Measurements from ENCODE around the gene CAMTA1.
A peak's percentile ranks its signal among the peaks of the same experiment; 100 is the strongest.
"Not testable (repeated sequence)": the region's sequence is repeated elsewhere in the genome, so short reads cannot be mapped to it uniquely, and the experiment has no call there.

The CAMTA1 gene

DNA sequence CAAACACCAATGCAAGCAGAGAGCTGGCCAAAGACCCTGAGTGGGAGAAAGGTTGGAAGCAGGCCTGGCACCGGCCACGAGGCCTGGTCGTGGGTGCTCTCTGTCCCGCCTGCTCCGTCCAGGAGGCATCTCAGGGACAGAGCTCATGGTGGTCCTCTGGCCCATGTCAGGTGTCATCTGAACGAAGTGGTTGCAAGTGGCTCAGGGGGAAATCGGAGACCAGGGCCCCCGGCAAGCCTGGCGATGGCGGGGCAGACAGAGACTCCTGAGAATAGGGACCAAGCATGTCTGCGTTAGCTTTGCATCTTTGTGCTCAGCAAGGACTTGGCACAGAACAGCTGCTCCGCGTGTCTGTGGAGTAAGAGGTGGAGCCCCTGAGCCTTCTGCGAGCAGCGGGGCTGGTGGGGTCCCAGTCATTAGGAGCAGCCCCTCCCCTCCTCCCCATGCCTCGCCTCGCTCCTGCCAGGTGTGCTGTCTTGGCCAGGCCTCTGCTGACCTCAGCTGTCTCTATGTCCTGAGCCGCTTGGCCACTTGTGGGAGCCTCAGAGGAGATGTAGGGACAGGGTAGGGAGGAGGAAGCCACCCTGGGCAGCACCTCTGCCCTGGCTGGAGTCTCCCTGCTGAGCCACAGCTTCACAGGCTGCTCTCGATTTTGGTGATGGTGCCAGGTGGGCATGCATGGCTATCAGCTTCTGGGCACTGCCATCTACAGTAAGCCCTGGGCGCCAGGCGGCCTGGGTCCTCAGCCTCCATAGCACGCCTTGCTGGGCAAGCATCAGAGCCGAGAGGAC lies 622.9 kb downstream of the CAMTA1 start:
- DNase-seq (ENCODE audit: low spot score) = peak; percentile 15

DNA sequence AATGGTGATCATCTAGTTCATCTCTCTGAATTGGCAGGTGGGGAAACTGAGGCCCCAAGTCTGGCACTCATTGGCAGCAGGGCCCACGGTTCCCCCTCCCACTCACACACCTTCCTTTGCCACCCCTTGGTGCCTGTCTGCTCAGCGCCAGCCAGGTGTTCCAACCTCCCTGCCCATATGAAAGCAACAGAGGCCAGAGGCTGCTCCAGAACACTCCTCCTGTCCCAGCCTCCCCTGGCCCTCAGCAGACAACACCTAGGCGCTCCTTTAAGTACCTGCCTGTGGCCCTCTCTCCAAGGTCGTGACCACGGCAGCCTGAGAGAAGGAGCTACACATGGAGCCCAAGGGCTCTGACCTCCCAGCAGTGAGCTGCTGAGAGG lies 623.5 kb downstream of the CAMTA1 start:
- no peak for DNase-seq (ENCODE audit: low spot score)

DNA sequence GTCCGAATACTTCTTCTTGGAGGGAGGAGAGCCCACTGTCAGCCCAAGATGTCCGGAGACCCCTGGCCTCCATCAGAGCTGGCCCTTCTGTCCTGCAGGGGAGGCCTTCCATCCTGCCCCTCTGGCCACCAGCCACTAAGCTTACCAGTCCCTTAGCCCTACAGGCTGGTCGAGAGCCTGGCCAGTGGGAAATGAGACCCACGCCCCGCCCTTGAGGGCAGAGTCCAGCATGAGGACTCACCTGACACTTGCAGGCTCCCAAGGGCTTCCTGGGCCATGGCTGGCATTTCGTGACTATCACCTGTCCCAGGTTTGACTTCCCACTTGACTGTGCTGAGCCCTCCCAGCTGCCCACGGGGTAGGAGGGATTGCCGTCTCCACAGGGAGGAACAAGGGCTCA lies 624.0 kb downstream of the CAMTA1 start:
- DNase-seq (ENCODE audit: low spot score) = peak; percentile 4

GRCh38 chr1:7410156-7410555 lies 624.9 kb downstream of the CAMTA1 start:
- peak; percentile 4 for DNase-seq (ENCODE audit: low spot score)

- DNase-seq (ENCODE audit: low spot score) = not testable (repeated sequence)
These were observed 632.4 kb downstream of the CAMTA1 start for GRCh38 chr1:7417618-7418017.

GRCh38 chr1:7418442-7419080 lies 633.3 kb downstream of the CAMTA1 start:
- DNase-seq (ENCODE audit: low spot score) = peak; percentile 3

GRCh38 chr1:7420098-7420445 lies 634.8 kb downstream of the CAMTA1 start:
- no peak for DNase-seq (ENCODE audit: low spot score)

GRCh38 chr1:7420470-7421100 lies 635.3 kb downstream of the CAMTA1 start:
- no peak for DNase-seq (ENCODE audit: low spot score)

GRCh38 chr1:7421471-7422075 lies 636.3 kb downstream of the CAMTA1 start:
- no peak for DNase-seq (ENCODE audit: low spot score)

DNA sequence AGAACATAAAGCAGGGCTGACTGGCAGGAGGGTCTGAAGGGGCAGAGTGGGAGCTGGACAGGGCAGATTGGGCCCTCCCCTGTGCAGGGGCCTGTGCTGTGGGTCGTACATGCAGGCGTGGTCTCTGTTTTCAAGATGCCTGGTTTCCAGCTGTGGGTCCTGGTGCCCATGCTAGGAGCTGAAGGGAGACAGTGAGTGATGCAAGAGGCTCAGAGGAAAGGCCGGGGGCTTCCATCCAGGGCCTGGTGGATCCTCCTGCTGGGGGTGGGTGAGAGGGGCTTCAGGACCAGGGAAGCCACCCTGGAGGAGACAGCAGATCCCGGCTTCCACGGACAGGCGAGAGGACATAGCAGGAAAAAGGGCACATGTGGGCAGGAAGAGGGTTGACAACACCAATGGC lies 636.8 kb downstream of the CAMTA1 start:
- no peak for DNase-seq (ENCODE audit: low spot score)

- no peak for DNase-seq (ENCODE audit: low spot score)
These were observed 637.3 kb downstream of the CAMTA1 start for GRCh38 chr1:7422561-7422960.

DNA sequence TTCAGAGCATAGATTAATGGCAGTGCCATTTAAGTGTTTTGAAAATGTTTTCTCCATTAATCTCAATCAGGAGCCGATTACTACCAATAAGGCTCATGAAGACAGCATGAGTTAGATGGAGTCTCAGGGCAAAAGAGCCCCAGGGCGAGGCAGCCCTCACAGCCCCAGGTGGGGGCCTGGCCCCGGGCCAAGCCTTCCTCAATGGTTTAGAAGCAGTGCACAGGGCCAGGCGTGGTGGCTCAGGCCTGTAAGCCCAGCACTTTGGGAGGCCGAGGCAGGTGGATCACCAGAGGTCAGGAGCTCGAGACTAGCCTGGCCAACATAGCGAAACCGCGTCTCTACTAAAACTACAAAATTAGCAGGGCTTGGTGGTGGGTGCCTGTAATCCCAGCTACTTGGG lies 637.7 kb downstream of the CAMTA1 start:
- no peak for DNase-seq (ENCODE audit: low spot score)

DNA sequence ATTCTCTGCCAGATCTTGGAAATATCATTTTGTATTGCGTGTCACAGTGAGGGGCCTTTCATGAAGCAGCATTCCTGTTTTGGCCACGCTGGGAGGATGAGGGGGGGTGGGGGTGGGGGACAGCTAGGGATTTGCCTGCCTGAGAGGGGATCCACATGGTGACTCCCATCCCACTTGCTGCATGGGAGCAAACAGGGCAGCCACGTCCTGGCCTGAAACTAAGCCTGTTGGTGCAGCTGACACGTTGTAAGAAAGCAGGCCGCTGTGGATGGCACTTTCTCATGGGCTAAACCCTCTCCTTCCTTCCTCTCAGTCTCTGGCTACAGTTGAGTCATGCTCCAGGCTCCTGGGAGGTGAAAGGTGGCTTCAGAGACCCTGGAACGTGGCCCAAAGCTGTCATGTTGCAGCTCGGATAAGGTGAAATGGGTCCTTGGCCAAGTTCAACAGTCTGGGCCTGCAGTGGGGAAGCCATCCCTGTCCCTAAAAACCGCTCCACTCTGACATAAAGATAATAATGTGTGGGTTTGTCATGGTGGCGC lies 639.2 kb downstream of the CAMTA1 start:
- DNase-seq (ENCODE audit: low spot score) = no peak

GRCh38 chr1:7425229-7425628 lies 640.0 kb downstream of the CAMTA1 start:
- DNase-seq (ENCODE audit: low spot score) = no peak

DNA sequence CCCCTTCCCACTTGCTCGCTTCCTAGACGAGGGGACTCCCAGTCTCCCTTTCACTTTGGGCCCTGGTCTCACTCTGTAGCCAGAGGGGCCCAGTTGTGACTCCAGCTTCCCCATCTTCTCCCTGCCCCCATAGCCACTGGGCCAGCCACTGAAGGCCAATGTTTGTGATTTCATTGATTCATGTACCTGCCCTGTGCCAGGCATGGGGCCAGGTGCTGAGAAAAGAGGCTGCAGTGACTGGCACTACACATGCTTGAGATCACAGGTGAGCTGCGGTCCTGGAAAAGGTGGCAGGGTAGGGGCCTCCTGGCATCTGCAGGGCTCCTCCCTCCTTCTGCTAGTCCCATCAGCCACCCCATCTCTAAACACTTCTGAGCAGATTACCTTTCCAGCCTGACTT lies 640.5 kb downstream of the CAMTA1 start:
- no peak for DNase-seq (ENCODE audit: low spot score)

- DNase-seq (ENCODE audit: low spot score) = no peak
These were observed 641.7 kb downstream of the CAMTA1 start for GRCh38 chr1:7426780-7427604.

DNA sequence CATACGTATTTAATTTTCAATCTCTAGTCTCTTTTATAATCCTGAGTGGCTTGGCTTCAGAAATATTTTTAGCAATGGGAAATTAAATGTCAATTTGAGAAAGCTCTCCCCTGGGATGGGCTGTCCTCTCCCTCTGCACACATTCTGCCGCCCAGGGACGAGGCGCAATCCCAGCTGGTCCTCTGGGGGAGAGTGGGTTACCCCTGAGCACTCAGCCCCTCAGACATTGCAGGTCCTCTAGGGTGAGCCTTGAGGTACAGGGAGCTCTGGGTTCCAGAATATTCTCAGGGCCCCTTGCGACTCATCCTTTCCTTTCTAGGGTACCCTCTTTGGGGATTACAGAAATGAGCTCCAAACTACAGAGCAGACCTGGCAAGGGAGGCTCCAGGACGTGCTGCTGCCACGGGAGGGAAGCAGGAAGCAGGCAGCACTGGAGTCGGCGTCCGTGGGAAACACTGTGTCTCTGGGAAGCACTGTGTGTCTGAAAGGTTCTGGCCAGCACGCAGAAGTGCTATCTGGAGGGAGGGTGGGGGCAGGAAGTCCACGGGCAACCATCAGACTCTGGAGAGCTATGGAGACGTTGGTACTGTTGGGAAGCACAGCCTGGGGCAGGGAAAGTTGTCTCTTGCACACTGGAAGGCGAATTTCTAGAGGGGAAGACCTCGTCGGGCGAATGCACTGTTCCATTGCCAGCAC lies 642.5 kb downstream of the CAMTA1 start:
- no peak for DNase-seq (ENCODE audit: low spot score)

DNA sequence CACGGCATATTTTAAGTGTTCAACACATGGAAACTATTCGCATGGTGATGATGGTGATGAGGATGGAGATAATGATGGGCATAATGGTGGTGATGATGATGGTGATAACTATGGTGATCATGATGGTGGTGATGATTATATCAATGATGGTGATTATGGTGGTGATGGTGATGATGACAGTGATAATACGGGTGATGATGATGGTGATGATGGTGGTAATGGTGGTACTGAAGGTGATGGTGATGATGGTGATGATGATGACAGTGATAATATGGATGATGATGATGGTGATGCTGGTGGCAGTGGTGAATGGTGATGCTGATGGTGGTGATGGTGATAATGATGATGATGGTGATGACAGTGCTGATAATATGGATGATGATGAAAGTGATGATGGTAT lies 644.0 kb downstream of the CAMTA1 start:
- no peak for DNase-seq (ENCODE audit: low spot score)

DNA sequence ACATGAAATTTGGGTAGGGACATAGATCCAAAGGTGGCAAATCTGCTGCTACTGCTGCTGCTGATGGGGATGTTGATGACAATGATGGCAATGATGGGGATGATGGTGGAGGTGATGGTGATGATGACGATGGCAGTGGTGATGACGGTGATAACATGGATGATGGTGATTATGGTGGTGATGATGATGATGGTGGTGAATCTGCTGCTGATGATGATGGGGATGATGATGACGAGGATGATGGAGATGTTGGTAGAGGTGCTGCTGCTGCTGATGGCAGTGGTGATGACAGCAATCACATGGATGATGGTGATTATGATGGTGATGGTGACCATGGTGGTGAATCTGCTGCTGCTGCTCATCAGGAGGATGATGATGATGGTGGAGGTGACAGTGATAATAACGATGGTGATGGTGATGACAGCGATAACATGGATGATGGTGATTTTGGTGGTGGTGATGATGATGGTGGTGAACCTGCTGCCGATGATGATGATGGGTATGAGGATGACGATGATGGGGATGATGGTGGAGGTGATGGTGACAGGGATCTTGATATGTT lies 644.9 kb downstream of the CAMTA1 start:
- no peak for DNase-seq (ENCODE audit: low spot score)

- DNase-seq (ENCODE audit: low spot score) = no peak
These were observed 645.4 kb downstream of the CAMTA1 start for GRCh38 chr1:7430691-7431090.
